CD4-positive, alpha-beta T cell treated with Interleukin-4 for 1 hour (primary cell): ENCODE measurements around the gene AUTS2.

Experiments
- DNase-seq, 2 donors: peaks; one replicate each; pipeline ENCODE4 v3.0.0-alpha.2; 2020 to 2022

AUTS2 gene

DNA sequence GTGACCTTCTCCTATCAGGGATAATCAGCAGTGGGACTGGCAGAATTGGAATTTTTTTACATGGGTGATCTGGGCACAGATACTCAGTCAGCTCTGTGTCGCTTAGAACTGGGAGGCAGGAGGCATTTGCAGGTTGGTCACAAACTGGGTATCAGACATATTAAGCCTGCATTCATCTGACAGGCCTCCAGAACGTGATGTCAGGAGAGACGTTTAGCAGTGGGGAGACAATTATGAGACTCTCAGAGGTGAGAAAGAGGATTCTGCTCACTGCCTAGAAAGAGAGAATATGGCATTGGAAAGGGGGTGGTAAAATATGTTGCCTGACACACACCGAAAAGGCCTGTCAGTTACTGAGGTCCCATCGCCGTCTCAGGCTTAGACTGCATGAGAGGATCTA is 816.1 kb downstream of the AUTS2 start:
- no peak for DNase-seq

DNA sequence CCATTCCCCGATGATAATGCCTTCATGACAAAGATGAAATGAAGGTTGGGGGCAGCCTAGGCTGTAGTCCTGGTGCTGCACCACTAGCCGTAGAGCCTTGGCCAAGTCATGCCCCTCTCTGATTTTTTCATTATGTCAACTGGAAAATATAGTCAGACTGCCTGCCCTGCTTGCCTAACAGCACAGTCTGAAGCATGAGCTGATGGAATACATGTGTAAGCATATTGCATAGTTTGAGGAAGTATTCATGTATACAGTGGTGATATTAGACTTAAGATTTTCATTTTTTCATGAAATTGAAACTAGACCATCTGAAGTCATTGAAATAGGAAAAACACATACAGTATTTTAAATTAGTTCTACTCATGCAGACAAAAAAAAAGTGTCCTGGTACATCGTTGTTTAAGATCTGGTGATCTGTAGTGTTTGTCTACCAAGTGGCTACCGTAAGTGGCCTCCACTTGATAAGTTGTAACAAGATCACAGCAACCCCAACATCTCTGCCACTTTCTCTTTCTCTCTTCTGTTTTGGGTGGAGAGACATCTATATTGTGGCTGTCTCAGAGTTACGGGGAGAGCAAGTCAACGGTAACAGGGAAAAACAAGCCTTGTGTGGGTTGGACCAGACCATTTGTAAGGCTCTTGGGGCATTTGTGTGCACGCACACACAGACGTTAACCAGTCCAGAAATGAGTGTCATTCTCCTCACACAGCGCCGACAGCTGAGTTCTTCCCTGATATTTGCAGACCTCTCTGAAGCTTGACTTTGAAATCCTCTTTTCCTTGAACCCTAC is 817.1 kb downstream of the AUTS2 start:
- no peak for DNase-seq

DNA sequence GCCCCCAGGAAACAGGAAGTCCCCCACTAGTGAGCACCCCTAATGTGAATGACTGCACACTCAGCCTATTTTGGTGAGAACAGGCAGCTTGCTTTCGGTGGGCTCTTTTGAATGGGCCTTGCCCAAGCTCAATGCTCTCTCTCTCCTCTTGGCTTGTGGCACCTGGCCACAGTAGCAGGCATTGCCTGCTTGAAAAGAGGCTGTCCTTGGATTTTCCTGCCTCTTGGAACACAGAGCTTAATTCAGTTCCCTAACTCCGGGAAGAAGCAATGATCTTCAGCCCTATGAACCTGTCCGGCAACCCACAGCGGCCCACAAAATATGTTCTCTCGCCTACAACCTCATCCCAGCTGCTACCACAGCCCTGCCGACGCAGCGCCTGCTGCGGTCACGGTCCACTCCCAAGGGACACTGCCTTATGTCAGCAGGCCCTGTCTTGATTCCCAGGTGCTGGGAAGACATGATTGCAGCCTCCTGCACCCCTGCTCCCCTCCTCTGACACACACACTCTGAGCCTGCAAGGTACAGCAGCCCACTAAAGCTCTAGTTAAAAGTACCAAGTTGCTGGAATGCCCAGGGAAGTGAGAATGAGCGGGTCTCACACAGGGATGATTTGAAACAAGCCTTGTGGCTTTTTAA is 818.2 kb downstream of the AUTS2 start:
- DNase-seq = peak in 1 of 2 donors; percentile 12

DNA sequence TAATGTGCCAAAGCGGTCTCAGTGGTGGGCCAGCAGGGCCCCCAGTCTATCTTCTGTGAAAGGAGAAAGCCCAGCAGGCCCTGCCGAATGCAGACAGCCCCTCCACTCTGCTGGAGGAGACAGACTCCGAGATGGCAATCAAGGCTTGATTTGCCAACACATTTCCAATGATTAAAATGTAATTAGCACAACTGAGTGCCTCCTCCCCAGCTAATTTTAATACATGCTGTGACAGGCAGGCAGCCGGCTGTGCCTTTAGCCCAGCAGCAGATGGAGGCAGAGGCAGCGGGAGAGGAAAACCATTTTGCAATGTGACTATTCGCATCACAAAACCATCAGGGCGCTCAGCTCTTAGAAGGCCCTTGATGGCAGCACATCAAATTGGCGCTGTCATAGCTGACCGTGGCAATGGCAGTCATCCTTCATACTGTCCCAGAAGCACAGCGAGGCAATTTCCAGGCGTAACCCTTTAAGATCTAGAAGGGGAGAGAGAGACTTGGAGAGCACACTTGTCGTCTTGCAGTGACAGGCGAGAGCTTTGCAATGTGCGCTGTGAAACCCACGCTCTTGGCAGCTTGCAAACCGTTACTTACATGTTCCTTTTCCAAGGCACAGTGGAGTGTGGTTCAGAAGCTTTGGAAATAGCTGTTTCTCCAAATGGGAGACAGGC is 818.8 kb downstream of the AUTS2 start:
- DNase-seq = no peak

DNA sequence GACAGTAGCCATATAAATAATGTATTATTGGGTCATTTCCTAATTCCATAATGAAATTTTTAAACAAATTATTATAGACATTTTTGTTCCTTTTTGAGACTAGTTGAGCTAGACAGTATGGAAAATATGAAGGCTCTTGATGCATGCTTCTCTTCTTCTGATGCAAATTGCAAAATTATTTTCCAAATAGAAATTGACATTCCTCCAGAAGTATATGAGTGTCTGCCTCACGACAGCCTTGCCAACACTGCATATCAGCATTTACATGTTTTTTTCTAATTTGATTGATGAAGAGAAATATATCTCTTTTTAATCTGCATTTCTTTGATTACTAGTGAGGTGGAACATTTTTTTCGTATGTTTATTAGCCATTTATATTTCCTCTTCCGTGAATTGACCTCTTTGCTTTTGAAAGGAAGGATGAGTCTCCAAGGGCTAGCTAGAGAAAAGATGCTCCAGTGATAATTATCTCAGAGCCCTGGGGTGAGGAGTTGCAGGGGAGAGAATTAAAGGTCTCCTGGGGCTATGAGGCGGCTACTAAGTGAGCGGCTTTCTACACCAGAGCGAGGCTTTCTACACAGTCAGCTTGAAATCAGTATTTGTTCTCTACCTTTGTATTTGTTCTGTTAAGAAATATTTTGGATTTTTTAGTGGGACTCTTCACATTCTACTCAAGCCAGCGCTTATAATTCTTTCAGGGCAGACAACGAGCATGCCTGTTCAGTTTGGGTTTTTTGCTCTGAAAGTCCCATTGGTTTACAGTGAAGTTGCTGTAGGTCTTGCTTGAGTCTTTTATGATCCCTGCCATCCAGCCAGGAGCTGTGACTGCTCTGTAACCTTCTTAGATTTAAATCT is 821.5 kb downstream of the AUTS2 start:
- no peak for DNase-seq

DNA sequence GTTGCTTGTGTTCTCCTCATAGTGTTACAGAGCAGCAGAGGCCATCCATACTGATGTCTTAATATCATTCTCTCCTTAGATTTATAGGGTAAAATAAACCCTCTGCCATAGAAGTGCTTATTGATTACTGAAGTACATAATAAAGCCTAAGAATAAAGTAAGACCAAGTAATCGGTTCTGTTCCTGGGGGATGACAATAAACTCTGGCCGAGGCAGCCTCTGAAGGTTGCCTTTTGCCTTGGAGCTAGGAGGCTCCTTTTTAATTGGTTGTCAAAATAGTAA is 822.0 kb downstream of the AUTS2 start:
- no peak for DNase-seq

DNA sequence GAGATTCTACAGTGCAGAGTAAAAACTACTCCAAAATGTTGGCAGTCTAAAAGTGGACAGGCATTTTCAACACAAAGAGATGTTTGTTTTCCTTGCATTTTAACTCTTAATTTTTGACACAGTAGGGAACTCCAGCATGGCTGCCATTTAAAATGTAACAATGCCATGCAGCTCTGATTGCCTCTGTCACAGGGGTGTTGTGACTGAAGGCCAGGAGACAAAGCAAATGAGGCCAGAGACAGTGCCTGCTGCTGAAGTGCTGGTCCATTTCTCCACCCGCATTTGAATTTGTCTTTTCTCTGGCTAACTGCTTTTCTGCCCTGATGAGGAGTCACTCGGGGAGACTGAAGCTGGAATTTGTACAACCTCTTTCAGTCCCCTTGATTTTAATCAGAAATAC is 823.0 kb downstream of the AUTS2 start:
- no peak for DNase-seq

DNA sequence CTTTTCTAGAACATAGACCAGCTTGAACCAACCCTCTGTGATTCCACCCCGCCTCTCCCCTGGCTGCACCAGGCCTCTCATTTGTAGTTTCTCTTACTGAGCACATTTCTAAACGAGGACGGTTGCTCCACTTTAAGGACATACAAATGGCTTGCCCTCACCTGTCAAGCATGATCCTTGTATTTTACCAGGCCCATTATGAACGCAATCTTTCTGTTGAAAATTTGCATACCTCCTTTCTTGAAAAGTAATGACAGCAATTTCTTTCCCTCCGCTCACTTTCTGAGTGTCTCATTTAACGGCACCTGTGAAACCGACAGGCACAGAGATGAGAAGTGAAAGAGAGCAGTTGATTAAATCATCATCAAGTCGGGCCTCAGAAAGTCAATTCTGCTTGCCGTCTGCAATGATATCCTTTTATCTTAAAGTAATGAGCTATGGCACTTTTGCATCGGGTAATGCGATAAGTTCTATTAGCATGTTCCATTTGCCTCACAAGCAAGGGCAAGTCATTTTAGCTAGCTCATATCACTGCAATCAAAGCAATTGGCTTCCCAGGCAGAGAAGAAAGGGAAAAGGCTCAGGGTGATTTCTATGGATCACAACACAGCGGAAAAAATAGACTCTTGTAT is 828.1 kb downstream of the AUTS2 start:
- no peak for DNase-seq

DNA sequence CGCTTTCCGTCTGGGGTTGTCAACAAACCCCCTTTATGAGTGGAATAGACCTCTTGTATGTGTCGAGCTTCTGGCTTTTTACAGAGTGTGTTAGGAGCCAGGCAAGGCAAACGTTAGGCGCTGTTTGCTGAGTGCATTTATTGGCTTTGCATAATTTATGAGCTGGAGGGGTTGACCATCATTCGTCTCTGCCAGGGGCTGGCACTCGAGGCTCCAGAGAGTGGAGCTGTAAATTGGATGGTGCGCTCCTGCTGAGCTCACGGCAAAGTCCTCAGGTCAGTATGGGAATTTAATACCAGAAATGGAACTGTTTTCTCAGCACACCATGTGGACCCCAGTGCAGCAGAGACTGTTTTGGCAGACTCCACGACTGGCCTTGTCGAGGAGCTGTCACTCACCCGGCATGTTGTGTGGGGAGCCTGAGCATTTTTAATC is 834.3 kb downstream of the AUTS2 start:
- no peak for DNase-seq

DNA sequence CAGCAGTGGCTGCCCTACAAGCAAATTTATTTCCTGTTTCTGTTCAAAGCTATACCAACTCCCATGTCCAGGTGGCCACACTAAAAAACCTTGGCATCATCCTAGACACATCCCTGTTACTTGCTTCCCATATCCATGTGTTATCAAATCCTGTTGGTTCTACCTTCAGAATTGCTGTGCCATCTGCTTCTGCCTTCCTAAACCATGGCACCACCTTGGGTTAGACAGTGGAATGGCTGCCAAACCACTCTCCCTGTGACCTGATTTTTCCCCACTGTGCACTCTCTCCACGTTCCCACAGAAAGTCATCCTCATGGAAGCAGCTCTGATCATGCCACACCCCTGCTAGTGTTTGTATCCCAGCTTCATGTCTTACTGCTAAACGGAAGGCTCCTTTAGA is 836.1 kb downstream of the AUTS2 start:
- no peak for DNase-seq

DNA sequence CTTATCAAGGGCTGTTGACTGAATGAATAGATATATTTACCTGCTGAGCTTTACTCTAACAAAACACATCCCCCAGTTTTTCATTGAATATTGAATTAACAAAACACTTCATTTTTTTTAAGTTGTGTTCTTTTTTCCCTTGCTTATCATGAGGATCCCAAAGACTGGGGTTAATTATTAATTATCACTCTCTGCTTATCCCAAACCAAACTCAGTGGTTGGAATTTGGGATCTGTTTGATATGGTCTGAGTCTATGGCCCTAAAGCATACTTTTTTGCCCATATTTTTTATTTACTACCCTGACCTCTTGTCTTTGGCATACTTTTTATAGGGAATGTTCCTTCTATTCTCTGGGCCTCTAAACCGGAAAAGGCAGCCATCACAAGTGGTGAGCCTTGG is 836.5 kb downstream of the AUTS2 start:
- DNase-seq = no peak

DNA sequence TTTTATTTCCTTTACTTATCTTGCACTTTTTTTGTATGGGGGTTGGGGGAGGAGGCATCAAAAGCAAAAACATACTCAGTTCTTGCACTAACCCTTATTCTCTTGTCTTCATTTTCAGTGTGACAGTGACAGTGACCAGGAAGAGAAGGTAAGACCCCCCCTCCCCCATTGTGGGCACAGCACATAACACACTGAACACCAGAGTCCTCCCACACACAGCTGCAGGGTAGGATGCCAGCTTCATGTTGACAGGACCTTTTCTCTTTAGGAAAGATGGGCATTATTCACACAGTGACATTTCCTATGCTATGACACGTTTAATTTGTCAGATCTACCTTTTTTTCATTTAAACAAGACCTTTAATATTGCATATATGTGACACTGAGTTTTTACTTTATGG is 837.4 kb downstream of the AUTS2 start:
- no peak for DNase-seq

DNA sequence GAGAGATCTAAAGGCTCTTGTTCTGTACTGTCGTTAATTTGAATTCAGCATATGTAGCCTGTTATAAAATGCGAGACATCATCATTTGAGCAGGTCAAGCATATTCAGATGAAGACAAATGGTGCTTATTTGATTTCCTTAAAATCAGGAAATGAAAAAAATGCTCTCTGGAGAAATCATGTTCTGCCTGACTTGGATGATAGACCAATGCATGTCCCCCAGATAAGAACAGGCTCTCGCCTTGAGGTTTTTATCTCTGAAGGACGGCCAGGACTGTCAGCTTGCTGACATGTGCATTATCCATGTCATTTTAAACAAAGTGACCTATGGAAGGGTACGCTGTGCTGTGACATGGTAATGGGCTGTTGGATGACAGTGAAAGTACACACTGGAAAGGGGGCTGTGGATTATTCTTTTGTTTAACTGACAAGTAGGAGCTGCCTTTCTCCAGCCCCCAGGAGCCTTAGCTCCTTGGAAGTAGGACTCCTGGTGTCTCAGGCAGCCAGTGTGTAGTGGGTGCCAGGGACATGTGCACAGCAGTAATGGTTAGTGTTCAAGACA is 838.6 kb downstream of the AUTS2 start:
- no peak for DNase-seq

DNA sequence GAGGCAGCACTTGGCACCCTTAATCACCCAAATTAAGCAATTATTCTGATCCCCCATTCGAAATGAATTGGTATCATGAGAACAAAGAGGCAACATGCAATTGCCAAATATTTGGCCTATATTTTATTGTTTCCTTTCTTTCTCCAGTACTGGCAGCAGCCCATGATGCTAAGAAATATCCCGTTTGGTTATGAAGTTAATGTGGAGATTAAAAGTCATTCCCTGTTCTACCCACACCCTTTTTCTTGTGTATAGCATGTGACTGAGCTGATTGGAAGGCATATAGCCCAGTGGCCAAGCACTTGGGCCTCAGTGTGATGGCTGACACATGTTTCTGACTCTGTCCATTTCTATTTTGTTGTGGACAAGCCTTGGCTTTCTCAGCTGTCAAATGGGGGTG is 841.4 kb downstream of the AUTS2 start:
- no peak for DNase-seq

DNA sequence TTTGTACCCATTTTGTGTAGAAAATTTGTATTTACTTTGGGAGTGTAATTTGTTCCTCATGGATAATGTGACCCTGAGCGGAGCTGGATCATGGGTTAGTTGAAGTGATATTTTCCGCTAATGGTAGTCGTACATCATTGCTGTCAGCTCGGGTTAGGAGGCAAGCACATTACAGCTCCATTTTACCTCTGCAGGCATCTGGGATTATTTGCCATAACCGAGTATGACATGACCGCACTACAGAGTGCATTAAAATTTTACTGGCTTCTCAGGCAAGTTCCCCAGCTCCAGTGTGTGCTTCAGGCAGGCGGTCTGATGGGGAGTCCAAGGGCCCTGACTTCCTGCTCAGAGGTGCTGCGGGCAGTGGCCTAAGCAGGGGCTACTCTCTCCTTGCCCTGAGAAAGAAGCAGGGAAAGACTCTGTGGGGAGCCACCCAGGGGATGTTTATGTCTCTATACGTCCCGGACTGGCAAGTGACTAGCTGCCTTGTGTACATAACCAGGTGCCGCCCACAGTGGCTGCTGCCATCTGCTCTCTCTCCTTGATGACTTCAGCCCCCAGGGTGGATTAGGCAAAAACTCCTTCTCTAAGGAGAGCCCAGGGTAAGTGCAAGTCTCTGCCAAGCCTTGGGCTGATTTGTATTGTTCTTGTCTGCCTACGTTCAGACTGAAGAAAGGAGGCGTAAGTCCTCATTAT is 848.3 kb downstream of the AUTS2 start:
- no peak for DNase-seq

DNA sequence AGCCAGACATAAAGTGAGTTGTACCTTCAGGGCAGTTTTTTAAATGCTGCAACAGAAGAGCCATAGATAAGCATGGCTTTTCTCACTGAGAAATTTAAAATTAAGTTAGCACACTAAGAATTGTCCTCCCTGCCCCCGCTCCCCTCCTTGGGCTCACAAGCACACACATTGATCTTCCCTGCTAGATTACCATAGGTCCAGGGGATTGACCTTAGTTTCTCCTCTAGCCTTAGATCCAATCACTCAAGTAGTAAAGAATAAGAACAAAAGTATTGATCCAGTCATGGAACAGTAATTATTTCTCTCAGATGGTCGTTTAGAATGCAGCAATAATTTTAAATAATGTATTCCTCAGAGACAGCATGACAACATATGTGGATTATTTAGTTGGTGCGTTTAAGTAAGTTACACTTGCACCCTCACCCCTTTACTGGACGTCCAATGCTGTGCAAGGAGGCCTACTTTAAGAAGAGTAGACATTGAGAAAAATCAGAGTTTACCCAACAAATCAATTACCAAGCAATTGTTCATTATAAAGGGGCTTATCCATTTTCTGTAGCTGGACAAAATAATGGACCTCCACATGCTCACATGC is 850.1 kb downstream of the AUTS2 start:
- no peak for DNase-seq

DNA sequence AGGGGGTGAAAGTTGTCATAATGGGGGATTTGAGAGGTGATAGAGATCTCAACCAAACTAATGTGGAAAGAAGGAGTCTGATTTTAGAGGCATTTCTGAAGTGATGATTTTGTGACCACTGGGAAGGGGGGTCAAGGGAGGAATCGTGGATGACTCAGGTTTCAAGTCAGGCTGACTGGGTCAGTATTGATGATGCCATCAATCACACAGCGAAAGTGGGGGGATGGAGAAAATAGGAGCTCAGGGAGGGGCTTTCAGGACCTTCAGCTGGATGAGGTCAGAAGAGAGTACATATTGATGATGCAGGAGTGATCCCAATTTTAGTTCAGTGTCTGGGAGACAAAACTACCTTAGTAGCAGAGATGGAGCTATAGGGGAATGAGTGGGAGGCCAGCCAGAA is 852.5 kb downstream of the AUTS2 start:
- DNase-seq = no peak

DNA sequence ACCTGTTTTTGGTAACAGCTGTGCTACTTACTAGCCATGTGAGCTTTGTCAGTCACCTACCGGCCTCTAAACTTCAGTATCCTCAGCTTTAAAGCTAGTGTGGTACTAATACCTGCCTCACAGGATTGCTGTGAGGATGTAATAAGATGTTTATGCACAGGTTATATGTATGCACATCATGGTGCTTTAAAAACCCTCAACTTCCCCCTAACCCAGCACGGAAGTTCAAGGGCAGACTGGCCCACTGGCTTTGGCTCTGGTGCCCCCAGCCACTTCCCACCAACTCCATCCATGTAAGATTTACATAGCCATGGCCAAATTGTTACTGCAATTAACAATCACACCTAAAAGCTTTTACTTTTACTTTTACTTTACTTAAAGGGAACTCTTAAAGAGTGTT is 857.6 kb downstream of the AUTS2 start:
- DNase-seq = no peak

DNA sequence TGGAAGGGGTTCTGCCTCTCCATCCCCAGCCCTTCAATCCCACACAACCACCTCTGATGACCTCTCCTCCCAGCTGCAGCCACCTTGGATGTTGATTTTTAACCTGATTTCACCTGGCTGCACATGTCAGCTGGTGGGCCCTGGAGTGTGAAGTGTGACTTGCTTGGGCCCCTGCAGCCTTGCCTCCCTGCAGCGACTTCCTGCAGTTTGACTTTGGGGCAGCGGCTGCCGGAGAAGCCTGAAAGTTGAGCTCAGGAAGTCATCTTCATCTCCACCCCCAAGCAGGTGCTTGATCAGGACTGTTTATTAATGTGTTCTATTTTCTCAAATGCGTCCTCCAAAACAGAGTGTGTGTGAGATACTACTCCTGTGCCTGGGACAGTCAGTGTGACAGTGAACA is 858.4 kb downstream of the AUTS2 start:
- no peak for DNase-seq

DNA sequence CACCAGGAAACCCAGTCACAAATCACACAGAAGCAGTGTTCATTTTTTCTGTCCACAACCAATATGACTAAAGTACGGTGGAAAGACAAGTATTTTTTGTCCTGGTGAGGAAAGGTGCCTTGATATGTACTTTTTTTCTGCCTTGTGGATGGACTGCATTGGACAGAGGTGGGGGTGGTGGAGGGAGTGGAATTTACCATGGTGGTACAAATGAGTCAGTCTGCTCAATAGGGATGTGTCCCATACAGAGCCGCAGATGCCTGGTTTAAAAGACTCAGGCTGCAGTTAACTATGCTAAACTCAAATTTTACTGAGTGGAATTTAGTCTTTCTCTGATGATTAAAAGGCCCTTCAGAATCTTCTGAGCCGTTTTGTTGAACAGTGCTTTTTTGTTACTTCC is 859.2 kb downstream of the AUTS2 start:
- no peak for DNase-seq

DNA sequence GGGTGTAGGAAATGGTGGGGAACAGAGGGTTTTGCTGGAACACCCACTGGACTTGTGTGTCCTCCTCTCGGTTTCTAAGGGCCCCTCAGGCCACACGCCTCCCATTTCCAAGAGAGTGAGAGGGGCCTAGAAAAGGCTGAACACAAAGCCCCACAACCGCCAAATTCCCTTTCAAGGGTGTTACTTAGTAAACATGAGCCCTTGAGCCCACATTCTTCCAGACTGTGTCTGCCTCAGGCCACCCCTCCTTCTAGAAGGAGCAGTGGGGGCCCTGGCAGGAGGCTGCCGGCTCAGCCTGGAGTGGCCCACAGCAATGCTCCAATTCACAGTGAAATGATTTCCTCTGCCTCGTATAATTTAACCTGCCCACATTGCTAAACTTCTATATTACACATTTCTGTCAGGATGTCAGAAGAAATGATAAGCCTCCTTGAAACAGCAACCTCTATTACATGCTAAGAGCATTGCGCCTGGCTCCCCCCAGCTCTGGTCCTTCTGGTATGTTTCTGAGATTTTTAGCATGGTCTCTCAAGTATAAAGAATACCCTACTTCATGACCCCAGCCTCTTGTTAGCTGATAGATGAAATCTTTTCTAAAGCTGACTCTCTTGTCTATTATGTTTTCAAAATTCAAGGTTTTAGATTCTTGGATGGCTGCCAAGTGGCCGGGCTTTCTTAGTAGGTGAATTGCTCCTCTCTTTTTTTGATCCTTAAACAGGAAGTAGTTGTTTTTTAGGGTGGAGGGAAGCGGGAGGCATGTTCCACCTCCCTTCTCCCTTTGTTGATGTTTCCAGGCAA is 859.8 kb downstream of the AUTS2 start:
- DNase-seq = no peak
